HG02938 (cell line): Measurements from ENCODE around the gene TMEM190.
"Not testable (repeated sequence)": the region's sequence is repeated elsewhere in the genome, so short reads cannot be mapped to it uniquely, and the experiment has no call there.

Source experiments
- ATAC-seq: cut with Tn5 transposase; IDR thresholded peaks from one replicate; pipeline ENCODE4 v1.9.1; 2021; ENCODE audit warnings: mild to moderate bottlenecking, moderate library complexity; ENCODE audit not compliant: unreplicated experiment

Gene TMEM190

GRCh38 chr19:55418185-55418584 lies 41.6 kb downstream of the TMEM190 start:
- no peak for ATAC-seq

- ATAC-seq, result no peak
These were observed 42.5 kb downstream of the TMEM190 start for GRCh38 chr19:55419103-55419502.

- ATAC-seq, result no peak
These were observed 43.1 kb downstream of the TMEM190 start for GRCh38 chr19:55419624-55420236.

GRCh38 chr19:55421281-55421680 lies 44.7 kb downstream of the TMEM190 start:
- not testable (repeated sequence) for ATAC-seq

- no peak for ATAC-seq
These were observed 46.8 kb downstream of the TMEM190 start for GRCh38 chr19:55423225-55424005.

GRCh38 chr19:55424518-55424917 lies 47.9 kb downstream of the TMEM190 start:
- no peak for ATAC-seq

GRCh38 chr19:55426042-55426441 lies 49.4 kb downstream of the TMEM190 start:
- ATAC-seq, result no peak
